HT-29 (cell line): Measurements from ENCODE around the gene ATP6AP2. TPM values are rescaled to one million over a fixed set of nuclear protein-coding genes. Genes with fewer than 3 reads are reported as not detected.
A peak's percentile ranks its signal among the peaks of the same experiment; 100 is the strongest.
"Not testable (repeated sequence)": the region's sequence is repeated elsewhere in the genome, so short reads cannot be mapped to it uniquely, and the experiment has no call there.

ENCODE experiments used
- DNase-seq: peaks from one replicate; pipeline ENCODE4 v3.0.0-alpha.2; 2015; ENCODE audit warnings: low spot score
- total RNA-seq: library from RNA; depleted of rRNA; stranded (reverse); fragments of >200 nt; shearing (Covaris generic); gene quantifications from 2 replicates; pipeline ENCODE4 v1.2.3, GENCODE V29; 2014

Gene ATP6AP2
- total RNA-seq, 1 experiment from 2014 or later = 15.3 TPM

DNA sequence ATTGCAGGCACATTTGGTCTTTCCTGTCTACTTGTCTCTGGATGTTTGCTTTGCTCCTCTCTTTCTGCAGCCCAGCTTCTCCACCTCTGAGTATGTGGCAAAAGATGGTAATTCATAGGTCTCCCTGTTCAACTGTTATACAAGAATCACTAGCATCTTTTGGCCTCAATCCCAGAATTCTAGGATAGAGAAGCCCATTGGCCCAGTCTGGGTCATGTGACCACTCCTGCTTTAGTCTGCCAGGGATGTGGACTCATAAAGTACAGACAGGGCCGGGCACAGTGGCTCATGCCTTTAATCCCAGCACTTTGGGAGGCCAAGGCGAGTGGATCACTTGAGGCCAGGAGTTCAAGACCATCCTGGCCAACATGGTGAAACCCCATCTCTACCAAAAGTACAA is 5.4 kb upstream of the ATP6AP2 start:
- peak; percentile 7 for DNase-seq

DNA sequence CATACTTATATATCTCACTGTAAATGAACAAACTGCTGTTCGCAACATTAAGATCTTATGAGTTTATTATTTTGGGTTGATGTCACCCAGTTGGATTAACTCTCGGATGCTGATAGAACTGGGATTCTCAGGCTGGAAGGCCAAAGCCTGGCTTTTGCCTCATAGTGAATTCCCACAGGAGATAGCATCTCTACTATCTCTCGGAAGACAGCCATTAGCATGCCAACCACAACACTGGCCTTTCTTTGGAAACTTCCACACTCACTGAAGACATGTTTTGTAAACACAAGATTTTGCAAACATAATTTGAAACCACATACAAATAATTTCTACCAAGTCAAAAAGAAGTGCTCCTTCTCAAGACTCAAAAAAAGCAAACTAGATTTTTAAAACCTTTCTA is 4.5 kb upstream of the ATP6AP2 start:
- no peak for DNase-seq

DNA sequence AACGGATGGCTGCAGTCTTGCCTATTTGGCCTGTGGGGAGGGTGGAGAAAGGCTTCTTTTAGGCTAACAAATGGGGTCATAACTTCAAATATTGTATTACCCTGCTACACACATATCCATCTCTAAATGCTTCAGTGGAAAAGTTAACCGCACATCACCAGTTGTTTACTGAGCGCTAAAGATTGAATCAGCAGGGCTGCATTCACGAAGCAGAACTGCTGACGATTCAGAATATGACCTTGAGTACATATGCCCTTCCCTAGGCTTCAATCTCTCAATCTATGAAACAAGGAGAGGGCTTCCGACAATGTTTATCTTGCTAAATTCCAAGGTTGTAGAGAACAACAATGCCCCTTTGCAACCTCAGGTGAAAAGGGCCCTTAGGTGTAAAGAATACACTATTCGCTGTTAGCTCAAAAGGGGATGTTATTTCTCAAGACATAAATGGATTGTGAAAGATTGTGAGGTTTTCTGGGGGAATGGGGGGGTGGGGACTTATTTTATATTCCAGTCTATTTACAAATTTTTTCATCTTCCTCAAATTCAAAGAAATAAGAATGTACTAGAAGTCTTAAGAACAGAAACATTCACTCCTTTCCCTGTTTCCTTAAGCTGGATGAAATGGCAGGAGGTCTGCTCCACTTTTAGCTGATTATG is 2.6 kb upstream of the ATP6AP2 start:
- DNase-seq = no peak

DNA sequence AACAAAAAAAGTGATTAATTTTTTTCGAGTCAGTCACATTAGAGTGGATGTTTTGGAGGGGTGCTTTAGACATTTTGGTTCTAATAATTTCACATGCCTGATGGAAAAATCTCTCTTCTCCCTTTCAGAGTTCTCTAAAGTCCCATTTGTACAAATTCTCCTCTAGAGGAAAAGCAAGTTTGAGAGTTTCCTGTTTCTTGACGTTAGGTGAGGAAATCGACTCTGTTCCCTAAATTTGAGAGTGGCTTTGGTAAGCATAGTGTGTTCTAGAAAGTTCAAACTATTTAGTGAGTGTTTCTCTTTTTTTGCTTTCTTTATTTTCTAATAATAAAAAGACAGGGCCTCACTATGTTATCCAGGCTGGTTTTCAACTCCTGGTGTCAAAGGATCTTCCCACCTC is 1.6 kb upstream of the ATP6AP2 start:
- DNase-seq = no peak

DNA sequence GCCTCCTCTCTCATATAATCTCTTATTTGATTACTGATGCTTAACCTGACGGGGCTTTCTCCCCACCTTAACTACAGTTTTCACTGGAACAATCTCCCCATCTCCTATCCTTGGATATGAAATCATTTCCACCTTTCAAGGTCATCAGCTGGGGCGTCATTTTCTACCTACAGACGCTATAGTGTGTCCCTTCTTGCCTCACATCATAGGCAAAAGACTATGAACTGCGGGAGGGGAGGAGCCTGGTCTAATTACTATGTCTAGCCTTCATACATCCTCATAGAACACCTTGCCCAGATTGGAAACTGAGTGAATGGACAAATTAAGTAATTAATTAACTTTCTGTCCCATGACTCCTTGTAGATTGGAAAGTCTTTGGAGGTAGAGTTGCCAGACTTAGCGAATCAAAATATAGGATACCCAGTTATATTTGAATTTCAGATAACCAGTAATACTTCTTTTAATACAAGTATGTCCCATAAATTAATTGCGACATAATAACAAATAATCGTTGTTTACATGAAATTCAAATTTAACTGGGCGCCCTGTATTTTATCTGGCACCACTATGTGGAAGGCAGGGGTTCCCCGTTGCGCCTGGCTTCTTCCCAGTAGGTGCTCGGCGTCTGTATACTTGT is 752 bp upstream of the ATP6AP2 start:
- DNase-seq = peak; percentile 1

DNA sequence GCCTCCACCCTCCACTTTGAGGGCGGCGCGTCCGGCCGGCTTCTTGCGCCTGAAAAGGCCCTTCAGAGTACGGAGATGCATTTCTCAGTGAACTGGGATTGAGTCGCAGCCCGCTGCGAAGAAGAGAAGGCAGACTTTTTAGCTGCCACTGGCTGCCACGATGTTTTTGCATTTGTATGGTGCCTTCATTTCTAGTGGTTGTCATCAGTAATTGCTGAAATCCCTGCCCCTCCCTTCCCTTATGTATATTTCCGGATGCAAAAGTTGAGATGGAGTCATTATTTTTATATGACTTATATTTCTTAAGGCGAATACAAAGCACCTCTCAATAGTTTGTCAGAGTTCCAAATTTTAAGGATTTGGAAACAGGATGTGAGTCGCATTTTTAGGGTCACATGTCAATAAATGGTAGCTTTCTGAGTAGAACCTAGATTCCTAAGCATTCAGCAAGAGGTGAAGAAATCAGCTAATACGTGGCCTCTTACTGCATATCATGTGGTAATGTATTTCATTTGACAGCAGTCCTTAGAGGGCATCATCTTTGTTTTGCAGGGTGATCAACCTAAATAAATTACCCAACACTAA is 658 bp downstream of the ATP6AP2 start:
- DNase-seq = no peak

DNA sequence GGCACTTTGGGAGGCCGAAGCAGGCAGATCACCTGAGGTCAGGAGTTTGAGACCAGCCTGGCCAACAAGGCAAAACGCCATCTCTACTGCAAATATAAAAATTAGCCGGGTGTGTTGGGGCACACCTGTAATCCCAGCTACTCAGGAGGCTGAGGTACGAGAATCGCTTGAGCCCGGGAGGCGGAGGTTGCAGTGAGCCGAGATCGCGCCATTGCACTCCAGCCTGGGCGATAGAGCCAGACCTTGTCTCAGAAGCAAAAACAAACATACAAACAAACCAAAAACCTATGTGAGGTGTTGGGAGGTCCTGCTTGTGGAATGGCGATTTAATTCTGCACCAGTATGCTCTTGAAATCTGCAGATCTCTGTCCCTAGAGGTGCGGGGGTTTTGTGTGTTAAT is 1.4 kb downstream of the ATP6AP2 start:
- not testable (repeated sequence) for DNase-seq

DNA sequence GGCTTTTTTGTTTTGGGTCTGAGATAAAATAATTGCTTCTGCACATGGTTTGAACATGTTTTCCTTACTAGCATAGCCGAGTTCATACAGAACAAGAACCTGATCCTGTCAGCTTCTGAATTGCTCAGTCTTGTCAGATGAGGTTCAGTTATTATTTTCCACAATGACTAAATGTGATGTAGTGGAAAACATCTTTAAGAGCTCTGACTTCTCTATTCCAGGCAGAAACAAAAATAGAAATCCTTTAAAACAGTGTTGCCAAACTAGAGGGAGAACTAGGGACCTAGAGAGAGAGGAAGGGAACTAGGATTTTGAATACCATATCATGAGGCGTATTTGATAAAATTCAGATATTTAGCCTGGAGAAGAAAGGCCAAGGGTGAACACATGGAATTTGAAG is 2.0 kb downstream of the ATP6AP2 start:
- DNase-seq = no peak

DNA sequence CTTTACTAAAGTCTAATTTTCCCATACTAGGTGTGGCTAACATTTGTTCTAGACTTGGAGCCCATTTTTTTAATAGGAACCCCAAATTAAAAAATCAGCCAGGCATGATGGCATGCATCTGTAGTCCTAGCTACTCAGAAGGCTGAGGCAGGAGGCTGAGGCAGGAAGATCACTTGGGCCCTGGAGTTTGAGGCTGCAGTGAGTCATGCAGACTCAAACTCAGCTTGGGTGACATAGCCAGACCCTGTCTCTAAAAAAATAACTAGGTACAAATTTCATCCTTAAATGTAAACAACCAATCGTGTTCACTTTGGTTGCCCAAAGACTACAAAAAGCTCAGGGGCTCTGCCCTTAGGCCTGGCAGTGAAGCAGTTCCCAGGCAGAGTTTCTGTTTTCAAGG is 6.9 kb downstream of the ATP6AP2 start:
- DNase-seq = not testable (repeated sequence)

DNA sequence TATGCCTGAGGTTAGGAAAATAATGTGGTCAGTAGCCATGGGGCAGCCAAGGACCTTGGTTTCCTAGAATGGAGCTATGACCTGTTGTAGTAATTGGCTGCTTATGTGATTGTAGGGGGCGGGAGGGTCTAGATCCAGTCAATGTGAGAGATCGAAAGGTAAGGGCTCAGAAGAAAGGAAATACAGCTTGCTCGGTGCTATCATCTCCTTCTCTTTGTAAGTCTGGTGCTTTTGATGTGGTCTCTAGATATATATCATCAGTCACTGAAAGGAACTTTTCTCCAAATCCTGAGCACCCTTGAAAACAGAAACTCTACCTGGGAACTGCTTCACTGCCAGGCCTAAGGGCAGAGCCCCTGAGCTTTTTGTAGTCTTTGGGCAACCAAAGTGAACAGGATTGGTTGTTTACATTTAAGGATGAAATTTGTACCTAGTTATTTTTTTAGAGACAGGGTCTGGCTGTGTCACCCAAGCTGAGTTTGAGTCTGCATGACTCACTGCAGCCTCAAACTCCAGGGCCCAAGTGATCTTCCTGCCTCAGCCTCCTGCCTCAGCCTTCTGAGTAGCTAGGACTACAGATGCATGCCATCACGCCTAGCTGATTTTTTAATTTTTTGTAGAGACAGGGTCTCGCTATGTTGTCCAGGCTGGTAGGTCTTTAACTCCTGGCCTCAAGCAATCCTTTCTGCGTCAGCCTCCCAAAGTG is 9.0 kb downstream of the ATP6AP2 start:
- DNase-seq = not testable (repeated sequence)

DNA sequence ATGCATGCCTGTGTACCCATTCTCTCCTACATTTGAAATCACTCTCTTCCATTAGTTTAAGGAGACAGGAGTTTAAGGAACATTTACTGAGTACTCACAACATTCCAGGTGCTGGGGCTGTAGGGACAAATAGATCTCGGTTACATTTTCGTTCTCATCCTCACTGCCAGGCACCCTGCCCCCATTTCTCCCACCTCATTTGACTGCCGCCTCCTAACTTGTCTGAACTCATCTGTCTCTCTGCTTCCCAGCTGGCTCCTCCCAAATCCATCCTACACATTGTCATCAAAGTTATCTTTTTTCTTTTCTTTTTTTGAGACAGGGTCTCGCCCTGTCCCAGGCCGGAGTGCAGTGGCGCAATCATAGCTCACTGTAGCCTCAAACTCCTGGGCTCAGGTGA is 22.7 kb downstream of the ATP6AP2 start:
- no peak for DNase-seq

DNA sequence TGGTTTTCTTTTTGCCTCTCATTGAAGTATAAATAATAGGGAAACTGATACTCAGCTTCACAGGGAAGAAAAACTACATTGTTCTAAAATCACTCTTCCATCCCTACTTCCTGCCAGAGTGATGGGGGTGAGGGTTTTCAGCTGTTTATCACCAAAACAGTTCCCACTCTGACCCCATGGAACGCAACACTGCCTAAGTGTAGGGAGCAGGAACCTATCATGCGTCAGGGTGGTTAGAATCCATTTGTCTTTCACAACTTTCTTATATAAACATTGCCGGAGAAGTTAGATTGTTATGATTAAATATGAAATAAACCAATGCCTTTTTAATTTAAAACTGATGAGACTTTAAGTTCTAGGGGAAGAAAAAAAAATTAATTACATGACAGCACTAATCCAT is 26.6 kb downstream of the ATP6AP2 start:
- DNase-seq = no peak

DNA sequence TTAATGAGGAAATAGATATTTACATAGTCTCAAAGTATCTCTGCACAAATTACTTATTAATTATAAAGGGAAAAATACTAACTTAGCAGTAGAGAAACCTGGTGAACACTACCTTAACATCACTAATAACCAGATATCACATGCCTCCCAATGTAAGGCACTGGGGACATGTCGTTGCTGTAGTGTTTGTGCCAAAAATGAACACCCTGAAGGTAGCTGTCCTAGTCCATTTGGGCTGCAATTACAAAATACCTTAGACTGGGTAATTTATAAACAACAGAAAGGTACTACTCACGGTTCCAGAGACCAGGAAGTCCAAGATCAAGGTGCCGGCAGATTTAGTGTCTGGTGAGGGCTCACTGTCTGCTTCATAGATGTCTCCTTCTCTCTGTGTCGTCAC is 31.7 kb downstream of the ATP6AP2 start:
- DNase-seq = no peak

DNA sequence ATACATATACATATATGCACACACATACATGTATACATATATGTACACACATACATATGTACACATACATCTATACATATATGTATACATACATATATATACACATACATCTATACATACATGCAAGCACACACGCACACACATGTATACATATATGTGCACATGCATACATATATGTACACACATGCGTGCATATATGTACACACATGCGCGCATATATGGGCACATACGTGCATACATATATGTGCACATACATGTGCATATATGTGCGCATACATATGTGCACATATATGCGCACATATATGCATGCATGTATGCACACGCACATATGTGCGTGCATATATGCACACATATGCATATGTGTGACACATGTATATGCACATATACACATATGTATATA is 35.2 kb downstream of the ATP6AP2 start:
- DNase-seq = no peak

DNA sequence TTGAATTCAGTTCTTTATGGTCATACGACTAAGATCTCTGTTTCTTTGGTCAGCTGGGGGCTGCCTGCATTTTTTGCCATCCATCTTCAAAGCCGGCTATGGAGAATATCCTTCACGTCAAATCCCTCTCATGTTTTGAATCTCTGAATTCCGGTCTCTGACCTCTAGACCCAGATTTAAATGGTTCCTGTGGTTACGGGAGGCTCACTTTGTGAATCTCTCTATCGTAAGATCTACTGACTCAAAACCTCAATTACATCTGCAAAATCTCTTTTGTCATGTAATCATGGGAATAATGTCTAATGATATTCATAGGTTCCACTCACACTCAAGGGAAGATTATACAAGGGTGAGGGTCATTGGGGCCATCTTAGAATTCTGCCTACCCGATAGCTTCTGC is 36.8 kb downstream of the ATP6AP2 start:
- no peak for DNase-seq

DNA sequence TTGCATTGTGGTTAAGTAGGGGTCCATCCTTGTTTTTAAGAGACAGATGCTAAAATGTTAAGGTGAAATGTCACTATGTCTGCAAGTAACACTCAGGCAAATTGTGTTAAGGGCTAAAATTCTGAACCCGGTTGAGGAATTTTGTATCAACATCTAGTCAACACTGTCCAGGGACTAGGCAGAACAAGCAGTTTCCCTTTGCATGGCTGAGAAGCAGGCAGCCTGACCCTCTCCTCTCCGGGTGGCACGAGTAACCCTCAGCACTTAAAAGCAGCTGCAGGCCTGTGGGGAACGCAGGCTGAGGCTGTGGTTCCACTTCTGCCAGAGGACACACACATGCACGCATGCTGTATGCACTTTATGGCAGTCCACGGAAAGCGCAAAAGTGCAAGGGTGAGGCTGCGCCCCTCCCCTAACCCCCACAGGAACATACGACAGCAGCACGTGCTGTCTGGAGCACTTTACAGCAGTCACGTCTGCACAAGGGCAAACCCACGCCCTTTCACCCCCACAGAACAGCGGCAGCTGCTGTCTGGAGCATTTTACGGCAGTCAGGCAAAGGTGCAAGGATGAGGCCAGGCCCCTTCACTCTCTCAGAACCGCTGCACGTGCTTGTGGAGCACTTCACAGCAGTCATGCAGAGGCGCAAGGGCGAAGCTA is 41.8 kb downstream of the ATP6AP2 start:
- no peak for DNase-seq

DNA sequence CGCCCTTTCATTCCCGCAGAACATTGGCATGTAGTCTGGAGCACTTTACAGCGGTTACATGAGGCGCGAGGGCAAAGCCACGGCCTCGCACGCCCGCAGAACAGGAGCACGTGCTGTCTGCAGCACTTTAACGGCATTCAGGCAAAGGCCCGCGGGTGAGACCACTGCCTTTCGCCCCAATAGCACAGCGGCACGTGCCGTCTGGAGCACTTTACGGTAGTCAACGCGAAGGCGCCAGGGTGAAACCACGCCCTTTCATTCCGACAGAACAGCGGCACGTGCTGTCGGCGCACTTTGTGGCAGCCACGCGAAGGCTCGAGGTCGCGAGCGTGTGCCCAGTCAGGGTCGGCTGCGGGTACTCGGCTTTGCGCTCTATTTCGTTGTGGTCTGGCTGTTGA is 42.4 kb downstream of the ATP6AP2 start, which contains the start of gene MPC1L:
Gene MPC1L, plus strand, starts transcription at position 290 of the 398 bp plus-strand sequence. CDS start 138 bp downstream, outside the sequence.
- DNase-seq = no peak

DNA sequence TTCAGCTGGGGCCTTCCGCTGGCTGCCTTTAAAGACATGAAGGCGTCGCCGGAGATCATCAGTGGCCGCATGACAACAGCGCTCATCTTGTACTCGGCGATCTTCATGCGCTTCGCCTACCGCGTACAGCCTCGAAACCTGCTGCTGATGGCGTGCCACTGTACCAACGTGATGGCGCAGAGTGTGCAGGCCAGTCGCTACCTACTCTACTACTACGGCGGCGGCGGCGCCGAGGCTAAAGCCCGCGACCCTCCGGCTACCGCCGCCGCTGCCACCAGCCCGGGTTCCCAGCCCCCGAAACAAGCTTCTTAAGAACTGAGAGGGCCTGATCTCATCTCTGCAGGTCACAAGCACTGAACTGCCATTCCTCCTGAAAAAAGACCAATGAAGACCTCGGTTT is 42.9 kb downstream of the ATP6AP2 start:
- no peak for DNase-seq

DNA sequence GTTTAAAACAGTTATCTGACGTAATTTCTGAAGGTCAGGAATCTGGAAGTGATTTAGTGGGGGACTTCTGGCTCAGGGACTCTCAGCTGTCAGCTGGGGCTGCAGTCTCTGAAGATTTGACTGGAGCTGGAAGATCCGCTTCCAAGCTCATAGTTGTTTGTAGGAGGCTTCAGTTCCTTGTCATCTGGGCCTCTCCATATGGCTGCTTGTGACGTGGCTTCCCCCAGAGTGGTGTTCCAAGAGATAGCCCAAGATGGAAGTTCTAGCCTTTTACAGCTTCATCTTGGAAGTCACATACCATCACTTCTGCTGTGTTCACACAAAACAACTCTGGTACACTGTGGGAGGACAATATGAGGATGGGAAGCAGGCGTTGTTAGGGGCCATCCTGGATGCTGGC is 44.5 kb downstream of the ATP6AP2 start:
- no peak for DNase-seq

DNA sequence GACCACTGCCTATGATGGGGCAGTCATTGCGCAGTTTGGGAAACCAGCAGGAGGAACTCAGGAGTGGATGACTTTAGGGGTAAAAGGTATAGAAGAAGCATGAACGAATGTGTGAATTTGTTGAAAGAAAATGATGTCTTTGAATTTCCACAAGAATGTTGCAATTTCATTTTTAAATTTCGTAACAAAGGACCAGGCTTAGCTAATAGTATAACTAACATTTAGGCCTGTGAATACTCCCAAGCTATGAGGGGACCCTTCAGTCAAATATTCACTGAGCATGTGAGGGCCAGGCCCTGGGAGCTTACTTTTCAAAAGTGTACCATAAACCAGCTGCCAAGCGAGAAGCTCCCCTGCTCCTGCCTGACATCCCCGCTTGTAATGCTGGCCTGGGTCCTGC is 47.7 kb downstream of the ATP6AP2 start:
- no peak for DNase-seq

DNA sequence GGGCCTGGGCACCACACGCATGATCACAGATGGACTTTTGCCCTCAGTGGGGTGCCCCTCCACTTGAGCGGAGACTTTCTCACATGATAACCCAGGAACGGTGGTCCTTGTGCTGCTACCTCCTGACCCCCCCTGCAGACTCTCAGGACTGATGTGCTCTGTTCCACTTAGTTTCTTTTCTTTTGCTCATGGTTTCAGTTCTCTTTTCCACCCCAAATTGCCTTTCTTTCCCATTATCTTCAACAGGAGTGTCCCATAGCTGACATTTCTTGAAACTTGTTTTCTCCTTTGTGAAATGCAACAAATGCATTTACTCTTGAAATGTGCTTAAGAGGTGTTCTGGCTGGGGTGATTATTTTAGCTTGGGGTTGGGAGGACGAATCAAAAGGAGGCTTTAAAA is 51.4 kb downstream of the ATP6AP2 start:
- no peak for DNase-seq

DNA sequence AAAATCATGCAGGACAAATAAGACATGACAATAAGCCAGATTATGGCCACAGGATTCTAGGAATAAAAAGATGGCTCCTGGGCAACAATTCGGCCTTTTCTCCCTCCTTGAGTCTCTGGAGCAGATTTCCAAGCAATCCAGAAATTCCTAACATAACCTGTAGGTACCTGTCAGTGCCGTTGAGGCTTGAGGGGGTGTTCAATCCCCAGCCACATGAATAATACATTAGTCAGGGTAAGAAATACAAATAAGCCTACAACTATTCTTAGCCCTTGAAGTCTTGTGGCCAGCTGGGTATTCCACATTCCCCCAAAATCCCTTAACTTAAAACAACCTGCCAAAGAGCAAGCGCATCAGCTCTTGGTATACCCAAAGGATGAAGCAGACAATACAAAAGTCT is 56.9 kb downstream of the ATP6AP2 start:
- no peak for DNase-seq
